H1 (cell line): ENCODE measurements around the gene ADCY1. TPM values are rescaled to one million over a fixed set of nuclear protein-coding genes. Genes with fewer than 3 reads are reported as not detected.

Source experiments
- CTCF ChIA-PET: fragments of 300-600 bp; sonication (Branson Sonifier 250); formaldehyde crosslinking; loops from one replicate; lab custom pipeline; 2021; ENCODE audit not compliant: partially characterized antibody; lab: Charles Lee
- POLR2A ChIA-PET: fragments of 300-600 bp; sonication (Branson Sonifier 250); formaldehyde crosslinking; loops from one replicate; lab custom pipeline; 2021; ENCODE audit warnings: inconsistent platforms; ENCODE audit not compliant: partially characterized antibody; lab: Charles Lee
- DNase-seq, 2 experiments: peaks; one replicate each; pipeline versions ENCODE4 v3.0.0 to v3.0.0-alpha.2; 2010 to 2022; ENCODE audit warnings: low spot score in 2 of 2, low read depth in 1 of 2, mixed read lengths in 1 of 2
- FAIRE-seq: peaks from 2 replicates; lab custom pipeline; 2011; peaks lifted over from hg19 to GRCh38; lab: Jason Lieb, UNC
- H2AFZ ChIP-seq: 2 replicates; pipeline ENCODE4 v1.8.1; 2012; ENCODE audit warnings: low read length, inconsistent platforms
- H2AK5ac ChIP-seq: 2 replicates; pipeline ENCODE4 v1.6.1; 2013; ENCODE audit warnings: low read depth, low read length
- H2BK120ac ChIP-seq: replicated peaks from 2 replicates; pipeline ENCODE3; 2013; ENCODE audit warnings: low read depth, low read length, inconsistent platforms
- H2BK12ac ChIP-seq: 2 replicates; pipeline ENCODE4 v1.6.1; 2013; ENCODE audit warnings: low read depth, low read length
- H2BK15ac ChIP-seq: 2 replicates; pipeline ENCODE4 v1.6.1; 2013; ENCODE audit warnings: low read length
- H2BK20ac ChIP-seq: 2 replicates; pipeline ENCODE4 v1.6.1; 2013; ENCODE audit warnings: low read length
- H2BK5ac ChIP-seq: 2 replicates; pipeline ENCODE4 v1.6.1; 2013; ENCODE audit warnings: low read depth, low read length
- H3K14ac ChIP-seq: 2 replicates; pipeline ENCODE4 v1.6.1; 2013; ENCODE audit warnings: inconsistent platforms; ENCODE audit not compliant: insufficient read length
- H3K18ac ChIP-seq: 2 replicates; pipeline ENCODE4 v1.6.1; 2013; ENCODE audit warnings: low read length; ENCODE audit errors: extremely low read depth
- H3K23ac ChIP-seq: 2 replicates; pipeline ENCODE4 v1.6.1; 2013; ENCODE audit warnings: inconsistent platforms; ENCODE audit not compliant: insufficient read length
- H3K23me2 ChIP-seq: 2 replicates; pipeline ENCODE4 v1.6.1; 2013; ENCODE audit warnings: low read depth, low read length
- H3K27ac ChIP-seq: 2 replicates; pipeline ENCODE4 v1.6.1; 2011; ENCODE audit warnings: low read depth, low read length, inconsistent platforms
- H3K27me3 ChIP-seq, 4 experiments: replicated peaks in 1 of 4; 1 replicate in 1 of 4; 2 replicates in 3 of 4; pipeline versions ENCODE4 v1.6.1 to v1.8.1; 2011 to 2013; ENCODE audit warnings: low read length in 3 of 4, mild to moderate bottlenecking in 3 of 4, inconsistent platforms in 2 of 4, mixed read lengths in 2 of 4, moderate library complexity in 1 of 4; ENCODE audit not compliant: control insufficient read depth in 3 of 4, insufficient read depth in 3 of 4; ENCODE audit errors: extremely low read depth in 1 of 4
- H3K36me3 ChIP-seq, 4 experiments: 2 replicates each; pipeline versions ENCODE4 v1.6.1 to v1.8.1; 2011 to 2013; ENCODE audit warnings: mild to moderate bottlenecking in 4 of 4, low read length in 3 of 4, moderate library complexity in 2 of 4, control low read depth in 1 of 4, inconsistent platforms in 1 of 4; ENCODE audit not compliant: insufficient read depth in 4 of 4, control insufficient read depth in 2 of 4
- H3K4ac ChIP-seq: replicated peaks from 2 replicates; pipeline ENCODE3; 2013; ENCODE audit warnings: low read length, low read depth, mixed read lengths, inconsistent platforms; ENCODE audit not compliant: insufficient read length
- H3K4me1 ChIP-seq, 4 experiments: replicated peaks in 1 of 4; 1 replicate in 1 of 4; 2 replicates in 3 of 4; pipeline versions ENCODE4 v1.6.1 to v1.8.1; 2011 to 2013; ENCODE audit warnings: low read length in 3 of 4, inconsistent platforms in 2 of 4, mixed read lengths in 1 of 4; ENCODE audit not compliant: insufficient read depth in 4 of 4, control insufficient read depth in 3 of 4
- H3K4me2 ChIP-seq, 2 experiments: 2 replicates each; pipeline versions ENCODE4 v1.6.1 to v1.8.1; 2011 to 2013; ENCODE audit warnings: low read depth in 2 of 2, low read length in 2 of 2, control low read depth in 1 of 2, inconsistent platforms in 1 of 2, mild to moderate bottlenecking in 1 of 2; ENCODE audit not compliant: insufficient read depth in 1 of 2
- H3K4me3 ChIP-seq, 4 experiments: fragments of 200-600, 300-600 bp in 1 of 4; sonication (generic), shearing (Covaris generic), sonication (Bioruptor Twin) in 1 of 4; 2 replicates each; pipeline versions ENCODE4 v1.5.1 to v1.8.1; 2011 to 2016; ENCODE audit warnings: low read length in 4 of 4, low read depth in 3 of 4, control low read depth in 2 of 4, inconsistent platforms in 2 of 4, mild to moderate bottlenecking in 2 of 4, mixed read lengths in 1 of 4, moderate library complexity in 1 of 4; ENCODE audit not compliant: insufficient read depth in 2 of 4; ENCODE audit errors: extremely low read depth in 1 of 4
- H3K56ac ChIP-seq: replicated peaks from 2 replicates; pipeline ENCODE3; 2013; ENCODE audit warnings: low read depth, mild to moderate bottlenecking, mixed read lengths, low read length, inconsistent platforms; ENCODE audit not compliant: insufficient read length
- H3K79me1 ChIP-seq: 2 replicates; pipeline ENCODE4 v1.6.1; 2013; ENCODE audit warnings: low read depth, low read length, control low read depth
- H3K79me2 ChIP-seq, 2 experiments: 2 replicates each; pipeline versions ENCODE4 v1.6.1 to v1.8.1; 2012 to 2013; ENCODE audit warnings: low read length in 2 of 2, mild to moderate bottlenecking in 2 of 2, inconsistent platforms in 1 of 2; ENCODE audit not compliant: insufficient read depth in 2 of 2, control insufficient read depth in 1 of 2
- H3K9ac ChIP-seq, 4 experiments: replicated peaks in 1 of 4; 1 replicate in 1 of 4; 2 replicates in 3 of 4; pipeline versions ENCODE4 v1.6.1 to v1.8.1; 2011 to 2013; ENCODE audit warnings: low read depth in 3 of 4, low read length in 3 of 4, control low read depth in 2 of 4, mild to moderate bottlenecking in 2 of 4, moderate library complexity in 2 of 4, inconsistent platforms in 1 of 4; ENCODE audit errors: extremely low read depth in 1 of 4
- H3K9me3 ChIP-seq, 2 experiments: 2 replicates each; pipeline versions ENCODE4 v1.6.1 to v1.8.1; 2012 to 2013; ENCODE audit warnings: mild to moderate bottlenecking in 2 of 2, moderate library complexity in 2 of 2, control low read depth in 1 of 2, inconsistent platforms in 1 of 2, low read depth in 1 of 2, low read length in 1 of 2, mixed read lengths in 1 of 2; ENCODE audit not compliant: insufficient read depth in 2 of 2
- H4K20me1 ChIP-seq, 2 experiments: replicated peaks in 1 of 2; 2 replicates each; pipeline versions ENCODE3 to v1.8.1; 2011 to 2013; ENCODE audit warnings: inconsistent platforms in 2 of 2, low read length in 2 of 2, mild to moderate bottlenecking in 1 of 2; ENCODE audit not compliant: insufficient read depth in 2 of 2, control insufficient read depth in 1 of 2
- H4K5ac ChIP-seq: 2 replicates; pipeline ENCODE4 v1.6.1; 2013; ENCODE audit warnings: low read length, low read depth, mixed read lengths, inconsistent platforms; ENCODE audit not compliant: insufficient read length
- H4K8ac ChIP-seq: 2 replicates; pipeline ENCODE4 v1.8.0; 2013; ENCODE audit warnings: mild to moderate bottlenecking, moderate library complexity, low read length, inconsistent platforms; ENCODE audit not compliant: insufficient read depth; ENCODE audit errors: extremely low read depth
- H4K91ac ChIP-seq: replicated peaks from 2 replicates; pipeline ENCODE3; 2013; ENCODE audit warnings: low read length, mixed read lengths, inconsistent platforms; ENCODE audit not compliant: insufficient read length
- TBP ChIP-seq: IDR thresholded peaks from 2 replicates; pipeline ENCODE4 v1.6.1; 2011; ENCODE audit warnings: low read depth, low read length, improper control_type of control experiment
- WGBS, 2 experiments: shearing (Covaris generic) in 1 of 2; methylation state at CpG; one replicate each; pipeline versions ENCODE4 v1.1.6 to v1.1.7; 2013 to 2015; ENCODE audit warnings: low lambda C conversion rate in 2 of 2, mixed read lengths in 2 of 2, inconsistent platforms in 1 of 2, low coverage in 1 of 2, missing lambda C conversion rate in 1 of 2; ENCODE audit not compliant: insufficient replicate concordance in 2 of 2, insufficient coverage in 1 of 2, insufficient read length in 1 of 2; ENCODE audit errors: extremely low coverage in 1 of 2, missing lambda C conversion rate in 1 of 2; 5-methylcytosine and 5-hydroxymethylcytosine counted together
- polyA plus RNA-seq, 7 experiments: library from polyadenylated mRNA; depleted of rRNA in 3 of 7; stranded (reverse) in 5 of 7; unstranded in 2 of 7; fragments of >200 nt in 5 of 7; fragments of 200-250 nt in 2 of 7; gene quantifications; 1 replicate in 5 of 7; 2 replicates in 1 of 7; 4 replicates in 1 of 7; pipeline versions ENCODE4 v1.2.1 to v1.2.3, GENCODE V29; 2011 to 2013; ENCODE audit warnings: missing spikeins in 2 of 7, mixed read lengths in 2 of 7
- total RNA-seq: library from RNA; stranded (reverse); fragmentation: NEBNext Ultra II Directional; extraction: Animal tissue kit (Norgen Biotek cat#: 25700); gene quantifications from 2 replicates; pipeline ENCODE4 v1.2.1, GENCODE V29; 2021

ADCY1 gene
- total and polyA plus RNA-seq, 2 of the 8 experiments (the other 6 are each of a cell fraction or from before 2014, with no cell fraction given): 7.9 to 26.9 TPM

GRCh38 chr7:45665172-45665571 lies 91.0 kb downstream of the ADCY1 start:
- H3K4me3 ChIP-seq: no peak overlapping the region
- H2BK20ac ChIP-seq: no peak overlapping the region
- no peak overlapping the region for H2AFZ ChIP-seq
- no peak overlapping the region for H3K14ac ChIP-seq
- no peak overlapping the region for H2BK5ac ChIP-seq
- H4K8ac ChIP-seq: no peak overlapping the region
- no peaks in the 10 kb centered on the region for H3K79me2 ChIP-seq
- no peak for DNase-seq
- no peak overlapping the region for H2BK12ac ChIP-seq
- no peak overlapping the region for H3K4me2 ChIP-seq
- no peak overlapping the region for H3K23ac ChIP-seq
- no peaks in the 10 kb centered on the region for H3K4me1 ChIP-seq
- H4K91ac ChIP-seq: no peak overlapping the region
- H3K36me3 ChIP-seq: no peaks in the 10 kb centered on the region
- POLR2A ChIA-PET: no interaction called here
- no peaks in the 10 kb centered on the region for H3K27me3 ChIP-seq
- H3K56ac ChIP-seq: no peak overlapping the region
- no peaks in the 10 kb centered on the region; the same call in 1 of the 2 replicates for H3K79me1 ChIP-seq
- no peak overlapping the region for H4K5ac ChIP-seq
- H3K9ac ChIP-seq: no peak overlapping the region
- no peak overlapping the region for H2BK120ac ChIP-seq
- no peak for TF ChIP-seq TBP
- no peak overlapping the region for H2AK5ac ChIP-seq
- H2BK15ac ChIP-seq: no peak overlapping the region
- no peak overlapping the region for H3K4ac ChIP-seq
- H3K18ac ChIP-seq: no peak overlapping the region
- H3K27ac ChIP-seq: no peak overlapping the region
- no peaks in the 10 kb centered on the region for H3K9me3 ChIP-seq
- H4K20me1 ChIP-seq: peaks cover 3% of the 10 kb centered on the region in 2 experiments
- no peaks in the 10 kb centered on the region for H3K23me2 ChIP-seq
- FAIRE-seq: no peak
- 87% methylated on average over 7 of the region's 7 CpGs; no CpG with 5 or more reads in 1 of the 2 experiments for WGBS, 2 experiments
- CTCF ChIA-PET: interaction anchor here (1.0 to 1.3 kb wide), 2 partner anchors 19 to 86 kb away, joined by 3 to 4 read pairs; no protein-coding TSS in a partner anchor
